Progenitor cell of endocrine pancreas (in vitro differentiated cells): Measurements from ENCODE around the gene HES3. TPM values are rescaled to one million over a fixed set of nuclear protein-coding genes. Genes with fewer than 3 reads are reported as not detected.

Experiments used
- DNase-seq: peaks from one replicate; pipeline ENCODE4 v3.0.0; 2021; ENCODE audit warnings: low spot score; ENCODE audit not compliant: unreplicated experiment
- H3K27ac Mint-ChIP-seq: 2 replicates; pipeline ENCODE4 v1.8.0; 2021; ENCODE audit warnings: mild to moderate bottlenecking, moderate library complexity, mixed read lengths
- H3K27me3 Mint-ChIP-seq: 2 replicates; pipeline ENCODE4 v1.8.0; 2021; ENCODE audit warnings: mixed read lengths
- H3K36me3 Mint-ChIP-seq: 2 replicates; pipeline ENCODE4 v1.8.0; 2022; ENCODE audit warnings: mixed read lengths; ENCODE audit not compliant: insufficient read depth
- H3K4me1 Mint-ChIP-seq: 2 replicates; pipeline ENCODE4 v1.8.0; 2021; ENCODE audit warnings: low read depth, mixed read lengths
- H3K4me3 Mint-ChIP-seq: 2 replicates; pipeline ENCODE4 v1.8.0; 2021; ENCODE audit warnings: low read depth, mild to moderate bottlenecking, moderate library complexity, mixed read lengths
- H3K9me3 Mint-ChIP-seq: 2 replicates; pipeline ENCODE4 v1.8.0; 2021; ENCODE audit warnings: low read depth, mixed read lengths
- total RNA-seq: library from RNA; stranded (reverse); gene quantifications from 2 replicates; pipeline ENCODE4 v1.2.1, GENCODE V29; 2021
- TF ChIP-seq, protein P1 (sequence below): fragments of 200-600 bp; sonication (generic); IDR thresholded peaks from one replicate; pipeline ENCODE4 v1.5.0; 2021; ENCODE audit warnings: antibody characterized with exemption, mild to moderate bottlenecking; ENCODE audit not compliant: unreplicated experiment

Gene HES3
- total RNA-seq, 1 donor from 2014 or later = not detected

DNA sequence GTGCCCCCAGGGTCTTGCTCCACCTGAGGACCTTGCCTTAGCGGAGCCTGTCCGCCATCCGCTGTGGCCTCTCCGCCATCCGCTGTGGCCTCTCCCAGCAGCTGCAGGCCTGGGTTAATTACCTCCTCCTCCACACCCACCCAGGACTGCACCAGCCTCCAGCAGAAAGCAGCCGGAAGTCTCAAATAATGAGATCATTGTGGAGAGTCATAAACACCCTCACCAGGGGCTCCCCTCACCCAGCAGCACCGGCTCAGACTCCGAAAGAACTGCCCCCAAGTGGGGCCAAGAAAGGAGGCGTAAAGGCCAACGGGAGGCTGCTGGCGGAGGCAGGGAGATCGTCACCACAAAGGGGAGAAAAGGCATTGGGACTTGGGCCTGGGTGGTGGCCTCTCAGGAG, 27.6 kb downstream of the HES3 start:
- Mint-ChIP-seq H3K9me3 (no peaks in the 10 kb centered on the region), H3K27ac (peak overlapping the region; percentile 74), H3K4me1 (peaks cover 17% of the 10 kb centered on the region), H3K27me3 (peaks cover 7% of the 10 kb centered on the region), H3K36me3 (no peaks in the 10 kb centered on the region), H3K4me3 (no peak overlapping the region)
- TF ChIP-seq, protein P1, sequence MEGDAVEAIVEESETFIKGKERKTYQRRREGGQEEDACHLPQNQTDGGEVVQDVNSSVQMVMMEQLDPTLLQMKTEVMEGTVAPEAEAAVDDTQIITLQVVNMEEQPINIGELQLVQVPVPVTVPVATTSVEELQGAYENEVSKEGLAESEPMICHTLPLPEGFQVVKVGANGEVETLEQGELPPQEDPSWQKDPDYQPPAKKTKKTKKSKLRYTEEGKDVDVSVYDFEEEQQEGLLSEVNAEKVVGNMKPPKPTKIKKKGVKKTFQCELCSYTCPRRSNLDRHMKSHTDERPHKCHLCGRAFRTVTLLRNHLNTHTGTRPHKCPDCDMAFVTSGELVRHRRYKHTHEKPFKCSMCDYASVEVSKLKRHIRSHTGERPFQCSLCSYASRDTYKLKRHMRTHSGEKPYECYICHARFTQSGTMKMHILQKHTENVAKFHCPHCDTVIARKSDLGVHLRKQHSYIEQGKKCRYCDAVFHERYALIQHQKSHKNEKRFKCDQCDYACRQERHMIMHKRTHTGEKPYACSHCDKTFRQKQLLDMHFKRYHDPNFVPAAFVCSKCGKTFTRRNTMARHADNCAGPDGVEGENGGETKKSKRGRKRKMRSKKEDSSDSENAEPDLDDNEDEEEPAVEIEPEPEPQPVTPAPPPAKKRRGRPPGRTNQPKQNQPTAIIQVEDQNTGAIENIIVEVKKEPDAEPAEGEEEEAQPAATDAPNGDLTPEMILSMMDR = no peak
- no peak for DNase-seq

GRCh38 chr1:6272452-6272851, 28.5 kb downstream of the HES3 start:
- Mint-ChIP-seq H3K9me3 (no peaks in the 10 kb centered on the region), H3K4me1 (peaks cover 17% of the 10 kb centered on the region), H3K4me3 (no peak overlapping the region), H3K36me3 (no peaks in the 10 kb centered on the region), H3K27ac (no peak overlapping the region), H3K27me3 (peaks cover 7% of the 10 kb centered on the region)
- DNase-seq = no peak
- TF ChIP-seq, protein P1 = no peak

DNA sequence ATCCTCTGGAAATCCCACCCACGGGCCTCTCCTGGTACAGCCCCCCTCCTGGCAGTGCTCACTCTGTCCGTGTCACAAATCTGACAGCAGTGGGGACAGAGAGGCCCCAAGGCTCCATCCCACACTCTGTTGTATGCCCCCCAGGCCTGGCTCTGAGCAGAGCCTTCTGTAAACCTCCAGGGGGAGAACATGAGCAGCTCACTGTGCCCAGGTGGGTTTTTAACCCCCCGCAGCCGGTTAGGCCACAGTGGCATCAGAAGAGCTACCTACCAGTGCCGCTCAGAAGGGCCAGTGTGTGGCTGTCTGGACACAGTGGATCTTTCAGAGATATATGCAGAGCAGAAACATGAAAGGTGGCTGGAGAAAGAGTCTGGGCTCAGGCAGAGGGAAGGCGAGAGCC, 28.9 kb downstream of the HES3 start:
- H3K4me1 Mint-ChIP-seq = peaks cover 17% of the 10 kb centered on the region

DNA sequence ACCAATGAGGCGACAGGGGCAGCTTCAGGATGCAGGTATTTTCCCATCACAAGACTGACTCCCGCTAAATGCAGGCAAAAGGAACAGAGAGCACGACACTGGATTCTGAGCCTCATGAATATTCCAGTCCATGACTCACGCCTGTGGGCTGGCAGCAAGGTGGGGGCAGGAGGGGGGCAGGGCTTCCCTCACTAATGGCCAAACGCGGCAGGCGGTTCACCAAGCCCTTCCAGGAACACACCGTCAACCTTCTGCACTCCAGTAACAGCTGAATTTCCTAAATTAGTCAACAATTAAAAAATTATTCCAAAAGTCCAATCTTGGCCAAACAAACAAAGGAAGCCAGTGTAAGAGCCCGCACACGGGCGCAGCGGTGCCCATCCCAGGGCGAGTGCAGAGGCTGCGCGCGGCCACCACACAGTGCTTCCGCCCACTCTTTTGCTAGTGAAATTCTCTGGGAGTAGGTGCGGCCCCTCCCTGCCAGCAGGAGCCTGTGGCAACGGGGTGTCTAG, 29.5 kb downstream of the HES3 start:
- TF ChIP-seq, protein P1 = no peak
- DNase-seq = no peak
- H3K4me1 Mint-ChIP-seq = peaks cover 17% of the 10 kb centered on the region
- H3K27me3 Mint-ChIP-seq = no peaks in the 10 kb centered on the region
- no peaks in the 10 kb centered on the region for H3K36me3 Mint-ChIP-seq
- H3K9me3 Mint-ChIP-seq = no peaks in the 10 kb centered on the region
- H3K4me3 Mint-ChIP-seq = no peak overlapping the region
- H3K27ac Mint-ChIP-seq = no peak overlapping the region

More for the DNA sequence above, 28.9 kb downstream of the HES3 start:
- no peak for DNase-seq
- H3K27me3 Mint-ChIP-seq = peaks cover 3% of the 10 kb centered on the region
- H3K27ac Mint-ChIP-seq = no peak overlapping the region
- H3K4me3 Mint-ChIP-seq = no peak overlapping the region
- TF ChIP-seq, protein P1 = peak; percentile 12
- H3K36me3 Mint-ChIP-seq = no peaks in the 10 kb centered on the region
- no peaks in the 10 kb centered on the region for H3K9me3 Mint-ChIP-seq

GRCh38 chr1:6274102-6274501, 30.1 kb downstream of the HES3 start:
- Mint-ChIP-seq H3K36me3 (no peaks in the 10 kb centered on the region), H3K27ac (no peak overlapping the region), H3K27me3 (no peaks in the 10 kb centered on the region), H3K4me1 (peaks cover 17% of the 10 kb centered on the region), H3K9me3 (no peaks in the 10 kb centered on the region), H3K4me3 (no peak overlapping the region)
- TF ChIP-seq, protein P1 = no peak
- DNase-seq = no peak
